ENCODE measurements around the gene MLXIP. TPM values are rescaled to one million over a fixed set of nuclear protein-coding genes. Genes with fewer than 3 reads are reported as not detected.

The MLXIP gene
- total and polyA plus RNA-seq, 2 of the 13 experiments (the other 11 are each of a cell fraction or from before 2014, with no cell fraction given), result 5.3 to 6.7 TPM

DNA sequence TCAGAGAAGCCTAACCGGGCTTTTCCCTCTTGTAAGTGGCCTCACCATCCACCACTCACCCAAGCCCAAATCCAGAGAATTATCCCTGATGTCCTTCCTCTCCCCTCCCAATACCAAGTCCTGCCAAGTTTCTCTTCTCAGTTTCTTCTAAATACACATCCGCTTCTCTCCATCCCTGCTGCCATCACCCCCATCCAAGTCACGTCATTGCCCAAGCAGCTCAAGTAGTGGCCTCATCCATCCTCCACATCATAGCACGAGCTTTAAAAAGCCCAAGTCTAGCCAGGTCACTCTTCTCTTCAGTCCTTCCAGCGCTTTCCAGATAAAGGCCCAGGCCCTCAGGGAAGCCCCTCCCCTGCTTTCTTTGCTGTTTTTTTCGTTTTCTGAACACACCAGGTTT is 70.1 kb downstream of the MLXIP start:
- ChIA-PET CTCF (ENCODE audit: low intra/inter-chr PET ratio, low total read pairs) (no interaction called here), POLR2A (no interaction called here)
- Histone ChIP-seq H3K36me3 (replicated peaks in 1 of 2; ENCODE audit: control insufficient read depth in 1 of 2, insufficient read depth in 2 of 2, low read length in 2 of 2) (no peaks in the 10 kb centered on the region), H3K27me3 (ENCODE audit: control insufficient read depth in 1 of 2, insufficient read depth in 2 of 2, low read length in 2 of 2) (peaks cover 2 to 16% of the 10 kb centered on the region in 2 experiments; a peak in 2 of 5 replicates), H3K27ac (ENCODE audit: extremely low read length, insufficient read depth, low read length) (no peak overlapping the region), H3K4me3 (replicated peaks in 1 of 3; ENCODE audit: insufficient read depth in 1 of 3, low read depth in 2 of 3, low read length in 3 of 3) (no peak overlapping the region), H3K9me3 (ENCODE audit: low read length) (no peaks in the 10 kb centered on the region), H3K79me2 (ENCODE audit: insufficient read depth, low read length) (no peaks in the 10 kb centered on the region), H3K4me1 (ENCODE audit: insufficient read depth, low read length) (no peaks in the 10 kb centered on the region), H3K4me2 (ENCODE audit: low read depth, low read length) (no peak overlapping the region), H3K9ac (ENCODE audit: insufficient read depth, low read depth, low read length) (no peak overlapping the region), H2AFZ (ENCODE audit: low read length) (no peak overlapping the region), H4K20me1 (ENCODE audit: insufficient read depth, low read length) (no peaks in the 10 kb centered on the region)
- BruUV-seq (replicated peaks), result no TSS peak
- ATAC-seq (no peak), DNase-seq (ENCODE audit: low spot score) (no peak), FAIRE-seq (no peak)
- in situ Hi-C loops (cut with HindIII; ENCODE audit: extremely low pct_ligation_motif_present, low pct_unique_long_range_greater_than_20kb), result no loop called here
- intact Hi-C loops (cut with micrococcal nuclease; ENCODE audit: unreplicated experiment), result no loop called here
- TF ChIP-seq ISL2 (CRISPR knock-in tag; IDR thresholded peaks at IDR 0.05), result no peak
- 32% methylated on average over 6 of the region's 6 CpGs for WGBS (ENCODE audit: low lambda C conversion rate)

DNA sequence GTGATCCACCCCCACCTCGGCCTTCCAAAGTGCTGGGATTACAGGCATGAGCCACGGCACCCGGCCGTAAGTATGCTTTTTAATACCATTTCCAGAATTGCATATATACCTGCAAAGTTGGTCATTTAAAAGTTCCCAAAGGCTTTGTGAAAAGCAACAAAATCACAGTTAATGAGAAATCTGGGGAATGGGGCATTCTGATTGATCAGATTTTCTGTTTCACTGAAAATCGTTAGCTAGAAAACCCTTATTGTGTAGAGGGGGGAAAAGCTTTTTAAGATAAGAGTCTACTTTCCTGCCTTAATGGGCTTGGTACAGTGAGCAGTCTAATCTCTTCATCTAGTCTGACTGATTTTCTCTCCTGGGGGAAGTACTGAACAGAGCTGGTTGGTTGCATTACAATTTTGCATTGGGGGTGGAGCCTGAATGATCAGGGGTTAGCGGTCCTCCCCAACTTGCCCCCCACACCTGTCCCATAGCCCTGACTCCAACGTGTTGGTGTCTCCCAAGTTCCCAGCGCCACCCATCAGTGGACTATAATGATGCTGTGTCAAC is 71.6 kb downstream of the MLXIP start:
- ChIA-PET POLR2A (no interaction called here), CTCF (ENCODE audit: low intra/inter-chr PET ratio, low total read pairs) (no interaction called here)
- Histone ChIP-seq H2AFZ (ENCODE audit: low read length) (no peak overlapping the region), H3K79me2 (ENCODE audit: insufficient read depth, low read length) (no peaks in the 10 kb centered on the region), H3K27ac (ENCODE audit: extremely low read length, insufficient read depth, low read length) (no peak overlapping the region), H3K9me3 (ENCODE audit: low read length) (no peaks in the 10 kb centered on the region), H3K27me3 (ENCODE audit: control insufficient read depth in 1 of 2, insufficient read depth in 2 of 2, low read length in 2 of 2) (peaks cover 2 to 16% of the 10 kb centered on the region in 2 experiments; a peak in 2 of 5 replicates), H4K20me1 (ENCODE audit: insufficient read depth, low read length) (no peaks in the 10 kb centered on the region), H3K4me3 (replicated peaks in 1 of 3; ENCODE audit: insufficient read depth in 1 of 3, low read depth in 2 of 3, low read length in 3 of 3) (no peak overlapping the region), H3K9ac (ENCODE audit: insufficient read depth, low read depth, low read length) (no peak overlapping the region), H3K4me1 (ENCODE audit: insufficient read depth, low read length) (no peaks in the 10 kb centered on the region), H3K36me3 (replicated peaks in 1 of 2; ENCODE audit: control insufficient read depth in 1 of 2, insufficient read depth in 2 of 2, low read length in 2 of 2) (no peaks in the 10 kb centered on the region), H3K4me2 (ENCODE audit: low read depth, low read length) (no peak overlapping the region)
- BruUV-seq (replicated peaks), result no TSS peak
- WGBS (ENCODE audit: low lambda C conversion rate), result 43% methylated on average over 8 of the region's 8 CpGs
- DNase-seq (ENCODE audit: low spot score), result no peak
- no peak for FAIRE-seq
- no peak for ATAC-seq
- intact Hi-C loops (cut with micrococcal nuclease; ENCODE audit: unreplicated experiment) (no loop called here), in situ Hi-C loops (cut with HindIII; ENCODE audit: extremely low pct_ligation_motif_present, low pct_unique_long_range_greater_than_20kb) (no loop called here)
- TF ChIP-seq, protein P1, sequence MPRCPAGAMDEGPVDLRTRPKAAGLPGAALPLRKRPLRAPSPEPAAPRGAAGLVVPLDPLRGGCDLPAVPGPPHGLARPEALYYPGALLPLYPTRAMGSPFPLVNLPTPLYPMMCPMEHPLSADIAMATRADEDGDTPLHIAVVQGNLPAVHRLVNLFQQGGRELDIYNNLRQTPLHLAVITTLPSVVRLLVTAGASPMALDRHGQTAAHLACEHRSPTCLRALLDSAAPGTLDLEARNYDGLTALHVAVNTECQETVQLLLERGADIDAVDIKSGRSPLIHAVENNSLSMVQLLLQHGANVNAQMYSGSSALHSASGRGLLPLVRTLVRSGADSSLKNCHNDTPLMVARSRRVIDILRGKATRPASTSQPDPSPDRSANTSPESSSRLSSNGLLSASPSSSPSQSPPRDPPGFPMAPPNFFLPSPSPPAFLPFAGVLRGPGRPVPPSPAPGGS (CRISPR knock-in tag; IDR thresholded peaks at IDR 0.05), result no peak
- TF ChIP-seq ZMYM2 (CRISPR knock-in tag; IDR thresholded peaks at IDR 0.05) (no peak), TOPORS (CRISPR knock-in tag; IDR thresholded peaks at IDR 0.05) (no peak), ZSCAN21 (CRISPR knock-in tag; IDR thresholded peaks at IDR 0.05; ENCODE audit: borderline replicate concordance) (no peak), KLF9 (CRISPR knock-in tag; IDR thresholded peaks at IDR 0.05; ENCODE audit: low read depth) (no peak), SMARCC2 (IDR thresholded peaks at IDR 0.05) (no peak)
- TF ChIP-seq, protein P2, sequence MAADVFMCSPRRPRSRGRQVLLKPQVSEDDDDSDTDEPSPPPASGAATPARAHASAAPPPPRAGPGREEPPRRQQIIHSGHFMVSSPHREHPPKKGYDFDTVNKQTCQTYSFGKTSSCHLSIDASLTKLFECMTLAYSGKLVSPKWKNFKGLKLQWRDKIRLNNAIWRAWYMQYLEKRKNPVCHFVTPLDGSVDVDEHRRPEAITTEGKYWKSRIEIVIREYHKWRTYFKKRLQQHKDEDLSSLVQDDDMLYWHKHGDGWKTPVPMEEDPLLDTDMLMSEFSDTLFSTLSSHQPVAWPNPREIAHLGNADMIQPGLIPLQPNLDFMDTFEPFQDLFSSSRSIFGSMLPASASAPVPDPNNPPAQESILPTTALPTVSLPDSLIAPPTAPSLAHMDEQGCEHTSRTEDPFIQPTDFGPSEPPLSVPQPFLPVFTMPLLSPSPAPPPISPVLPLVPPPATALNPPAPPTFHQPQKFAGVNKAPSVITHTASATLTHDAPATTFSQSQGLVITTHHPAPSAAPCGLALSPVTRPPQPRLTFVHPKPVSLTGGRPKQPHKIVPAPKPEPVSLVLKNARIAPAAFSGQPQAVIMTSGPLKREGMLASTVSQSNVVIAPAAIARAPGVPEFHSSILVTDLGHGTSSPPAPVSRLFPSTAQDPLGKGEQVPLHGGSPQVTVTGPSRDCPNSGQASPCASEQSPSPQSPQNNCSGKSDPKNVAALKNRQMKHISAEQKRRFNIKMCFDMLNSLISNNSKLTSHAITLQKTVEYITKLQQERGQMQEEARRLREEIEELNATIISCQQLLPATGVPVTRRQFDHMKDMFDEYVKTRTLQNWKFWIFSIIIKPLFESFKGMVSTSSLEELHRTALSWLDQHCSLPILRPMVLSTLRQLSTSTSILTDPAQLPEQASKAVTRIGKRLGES (CRISPR knock-in tag; IDR thresholded peaks at IDR 0.05; ENCODE audit: borderline replicate concordance), result no peak
